Duodenal mucosa (tissue), 2 donors: Measurements from ENCODE around the gene NKPD1.

ENCODE experiments used
- H3K27ac ChIP-seq: one replicate; pipeline ENCODE4 v1.7.0; 2013; ENCODE audit warnings: low read depth, low read length
- H3K27me3 ChIP-seq, 2 donors: one replicate each; pipeline ENCODE4 v1.7.0; 2013; ENCODE audit warnings: low read length in 2 of 2, control low read depth in 1 of 2; ENCODE audit not compliant: insufficient read depth in 2 of 2, control insufficient read depth in 1 of 2
- H3K36me3 ChIP-seq, 2 donors: one replicate each; pipeline ENCODE4 v1.7.0; 2013; ENCODE audit warnings: low read length in 2 of 2, control low read depth in 1 of 2; ENCODE audit not compliant: insufficient read depth in 2 of 2, control insufficient read depth in 1 of 2
- H3K4me1 ChIP-seq, 2 donors: one replicate each; pipeline ENCODE4 v1.7.0; 2013; ENCODE audit warnings: low read length in 2 of 2, control low read depth in 1 of 2; ENCODE audit not compliant: insufficient read depth in 2 of 2, control insufficient read depth in 1 of 2
- H3K4me3 ChIP-seq, 2 donors: one replicate each; pipeline ENCODE4 v1.7.0; 2013; ENCODE audit warnings: low read length in 2 of 2, low read depth in 1 of 2
- H3K9ac ChIP-seq, 2 donors: one replicate each; pipeline ENCODE4 v1.7.0; 2013; ENCODE audit warnings: low read length in 2 of 2, low read depth in 1 of 2
- H3K9me3 ChIP-seq, 2 donors: one replicate each; pipeline ENCODE4 v1.7.0; 2013; ENCODE audit warnings: low read length in 2 of 2, control low read depth in 1 of 2; ENCODE audit not compliant: control insufficient read depth in 1 of 2

Gene NKPD1

GRCh38 chr19:45173816-45174215 lies 13.0 kb upstream of the NKPD1 start:
- no peaks in the 10 kb centered on the region for H3K36me3 ChIP-seq
- H3K27ac ChIP-seq = no peak overlapping the region
- H3K9me3 ChIP-seq = no peaks in the 10 kb centered on the region
- no peaks in the 10 kb centered on the region for H3K27me3 ChIP-seq
- peaks cover 23 to 24% of the 10 kb centered on the region in 2 donors for H3K4me1 ChIP-seq
- no peak overlapping the region for H3K4me3 ChIP-seq
- H3K9ac ChIP-seq = no peak overlapping the region

- Histone ChIP-seq H3K4me3 (no peak overlapping the region), H3K9me3 (no peaks in the 10 kb centered on the region), H3K27me3 (no peaks in the 10 kb centered on the region), H3K4me1 (peaks cover 24% of the 10 kb centered on the region in 2 donors), H3K27ac (no peak overlapping the region), H3K36me3 (no peaks in the 10 kb centered on the region), H3K9ac (no peak overlapping the region)
Observed at GRCh38 chr19:45172611-45173208, 11.9 kb upstream of the NKPD1 start.

DNA sequence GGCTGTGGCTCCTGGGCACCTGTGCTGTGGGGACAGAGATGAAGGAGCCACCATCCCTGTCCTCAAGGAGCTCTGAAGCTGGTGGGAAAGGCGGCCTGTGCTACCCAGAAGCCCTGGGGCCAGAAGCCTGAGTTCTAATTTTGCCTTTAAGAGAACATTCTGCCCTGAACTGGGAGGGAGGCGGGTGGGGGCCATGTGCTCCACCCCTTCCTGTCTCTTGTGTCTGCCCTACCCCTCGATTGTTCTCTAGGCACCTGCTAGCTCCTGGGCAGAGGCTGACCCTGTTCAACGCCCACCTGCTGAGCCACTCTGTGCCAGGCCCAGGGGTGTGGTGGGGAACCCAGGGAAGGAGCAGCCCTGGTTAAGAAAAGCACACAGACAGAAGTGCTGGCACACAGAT lies 11.4 kb upstream of the NKPD1 start:
- Histone ChIP-seq H3K9me3 (no peaks in the 10 kb centered on the region), H3K27me3 (no peaks in the 10 kb centered on the region), H3K4me1 (peaks cover 18 to 19% of the 10 kb centered on the region in 2 donors), H3K27ac (no peak overlapping the region), H3K4me3 (no peak overlapping the region), H3K9ac (no peak overlapping the region), H3K36me3 (no peaks in the 10 kb centered on the region)

- H3K9ac ChIP-seq = no peak overlapping the region
- H3K36me3 ChIP-seq = no peaks in the 10 kb centered on the region
- H3K4me3 ChIP-seq = no peak overlapping the region
- no peaks in the 10 kb centered on the region for H3K27me3 ChIP-seq
- no peaks in the 10 kb centered on the region for H3K9me3 ChIP-seq
- no peak overlapping the region for H3K27ac ChIP-seq
- peaks cover 15 to 19% of the 10 kb centered on the region in 2 donors for H3K4me1 ChIP-seq
Observed at GRCh38 chr19:45171211-45171623, 10.4 kb upstream of the NKPD1 start.

GRCh38 chr19:45170146-45171106 lies 9.6 kb upstream of the NKPD1 start:
- H3K9ac ChIP-seq = peak overlapping the region in 1 of 2 donors; percentile 6
- H3K4me3 ChIP-seq = no peak overlapping the region
- peaks cover 15 to 19% of the 10 kb centered on the region in 2 donors for H3K4me1 ChIP-seq
- H3K27me3 ChIP-seq = no peaks in the 10 kb centered on the region
- H3K36me3 ChIP-seq = no peaks in the 10 kb centered on the region
- no peaks in the 10 kb centered on the region for H3K9me3 ChIP-seq
- no peak overlapping the region for H3K27ac ChIP-seq

GRCh38 chr19:45169602-45170001 lies 8.8 kb upstream of the NKPD1 start:
- Histone ChIP-seq H3K27me3 (no peaks in the 10 kb centered on the region), H3K36me3 (no peaks in the 10 kb centered on the region), H3K9me3 (no peaks in the 10 kb centered on the region), H3K4me3 (no peak overlapping the region), H3K4me1 (peaks cover 19 to 21% of the 10 kb centered on the region in 2 donors), H3K9ac (no peak overlapping the region), H3K27ac (no peak overlapping the region)

- Histone ChIP-seq H3K36me3 (no peaks in the 10 kb centered on the region), H3K9ac (no peak overlapping the region), H3K4me1 (peaks cover 24 to 26% of the 10 kb centered on the region in 2 donors), H3K9me3 (no peaks in the 10 kb centered on the region), H3K27me3 (no peaks in the 10 kb centered on the region), H3K4me3 (no peak overlapping the region), H3K27ac (no peak overlapping the region)
Observed at GRCh38 chr19:45168767-45169351, 8.1 kb upstream of the NKPD1 start.

GRCh38 chr19:45166723-45167252 lies 6.0 kb upstream of the NKPD1 start:
- H3K36me3 ChIP-seq = no peaks in the 10 kb centered on the region
- H3K27ac ChIP-seq = no peak overlapping the region

DNA sequence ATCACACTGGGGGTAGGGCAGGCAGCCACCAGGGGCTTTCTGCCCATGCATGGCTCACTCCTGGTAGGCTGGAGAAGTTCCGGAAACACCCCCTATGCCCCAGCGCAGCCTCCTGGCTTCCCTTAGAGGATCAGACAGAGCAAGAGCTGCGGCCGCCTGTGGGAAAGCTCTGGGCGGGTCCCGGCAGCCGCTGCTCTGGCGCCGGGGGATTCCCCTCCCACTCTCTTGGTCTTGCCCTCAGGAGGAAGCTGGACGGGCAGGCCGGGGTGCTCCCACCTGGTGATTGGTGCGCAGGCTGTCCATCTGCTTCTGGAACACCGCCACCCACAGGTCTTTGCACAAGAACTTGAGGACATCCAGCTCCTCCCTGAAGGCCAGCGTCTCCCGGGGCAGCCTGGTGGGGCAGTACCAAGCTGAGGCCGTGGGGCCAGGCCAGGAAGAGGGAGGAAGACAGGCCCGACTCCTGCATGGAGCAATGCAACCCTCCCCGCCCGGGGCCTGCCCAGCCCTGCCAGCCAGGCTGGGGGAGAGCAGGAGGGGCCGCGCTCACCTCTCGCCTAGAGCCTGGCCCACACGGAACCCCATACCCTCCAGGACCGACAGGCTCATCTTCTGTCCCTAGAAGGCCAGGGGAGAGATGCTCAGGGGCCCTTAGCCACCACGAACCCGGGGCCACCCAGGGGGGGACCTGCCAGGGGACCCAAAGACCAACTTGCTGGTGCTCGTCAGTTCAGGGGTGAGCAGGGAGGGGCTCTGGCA lies 4.0 kb upstream of the NKPD1 start:
- Histone ChIP-seq H3K9me3 (no peaks in the 10 kb centered on the region), H3K27ac (no peak overlapping the region), H3K9ac (no peak overlapping the region), H3K4me3 (no peak overlapping the region), H3K36me3 (no peaks in the 10 kb centered on the region), H3K4me1 (peaks cover 10 to 19% of the 10 kb centered on the region in 2 donors), H3K27me3 (peaks cover 17% of the 10 kb centered on the region in 2 donors)

More at GRCh38 chr19:45166723-45167252, 6.0 kb upstream of the NKPD1 start:
- Histone ChIP-seq H3K9me3 (no peaks in the 10 kb centered on the region), H3K27me3 (peaks cover 0 to under 1% of the 10 kb centered on the region in 2 donors), H3K4me3 (no peak overlapping the region), H3K9ac (no peak overlapping the region), H3K4me1 (peaks cover 17 to 21% of the 10 kb centered on the region in 2 donors)
